Stimulated activated CD4-positive, alpha-beta T cell treated with anti-CD3 and anti-CD28 coated beads, Interleukin-4, amount 100 ng/mL, for 1 hour (primary cell): Measurements from ENCODE around the gene DHDH.
A peak's percentile ranks its signal among the peaks of the same experiment; 100 is the strongest.

Experiments
- DNase-seq: peaks from one replicate; pipeline ENCODE4 v3.0.0-alpha.2; 2020

Gene DHDH

GRCh38 chr19:48950830-48951519 is 17.5 kb downstream of the DHDH start:
- no peak for DNase-seq

- DNase-seq: no peak
These were observed 19.6 kb downstream of the DHDH start for GRCh38 chr19:48953141-48953540.

- DNase-seq: no peak
These were observed 20.6 kb downstream of the DHDH start for GRCh38 chr19:48953990-48954594.

- peak; percentile 95 for DNase-seq
These were observed 21.3 kb downstream of the DHDH start, which contains the start of gene BAX for GRCh38 chr19:48954595-48955307. Gene BAX, plus strand, starts transcription at chr19:48954875. Its CDS starts 54 bp downstream, at chr19:48954929.

- no peak for DNase-seq
These were observed 21.9 kb downstream of the DHDH start for GRCh38 chr19:48955308-48955958.

GRCh38 chr19:48958006-48958405 is 24.5 kb downstream of the DHDH start:
- no peak for DNase-seq

GRCh38 chr19:48959341-48960239 is 26.1 kb downstream of the DHDH start:
- no peak for DNase-seq

GRCh38 chr19:48961051-48961649 is 27.7 kb downstream of the DHDH start:
- DNase-seq: no peak

GRCh38 chr19:48961673-48962028 is 28.2 kb downstream of the DHDH start:
- no peak for DNase-seq

- DNase-seq: peak; percentile 23
These were observed 28.7 kb downstream of the DHDH start for GRCh38 chr19:48962029-48962848.

- no peak for DNase-seq
These were observed 29.3 kb downstream of the DHDH start for GRCh38 chr19:48962849-48963165.

- DNase-seq: peak; percentile 70
These were observed 30.1 kb downstream of the DHDH start for GRCh38 chr19:48963371-48964204.

GRCh38 chr19:48964205-48965039 is 30.9 kb downstream of the DHDH start:
- DNase-seq: no peak

GRCh38 chr19:48965040-48965805 is 31.7 kb downstream of the DHDH start, which contains the start of gene FTL:
Gene FTL, plus strand, starts transcription at chr19:48965309. Its CDS starts 199 bp downstream, at chr19:48965508.
- peak; percentile 90 for DNase-seq

GRCh38 chr19:48965806-48966540 is 32.5 kb downstream of the DHDH start:
- DNase-seq: peak; percentile 90

- DNase-seq: no peak
These were observed 33.2 kb downstream of the DHDH start for GRCh38 chr19:48966541-48967345.
